Stimulated activated CD4-positive, alpha-beta T cell treated with anti-CD3 and anti-CD28 coated beads, Interleukin-4, amount 100 ng/mL, for 4 hours (primary cell): Measurements from ENCODE around the gene TMEM205.
"Not testable (repeated sequence)": the region's sequence is repeated elsewhere in the genome, so short reads cannot be mapped to it uniquely, and the experiment has no call there.

Source experiments
- DNase-seq, 2 experiments: peaks; one replicate each; pipeline ENCODE4 v3.0.0-alpha.2; 2020

The TMEM205 gene

DNA sequence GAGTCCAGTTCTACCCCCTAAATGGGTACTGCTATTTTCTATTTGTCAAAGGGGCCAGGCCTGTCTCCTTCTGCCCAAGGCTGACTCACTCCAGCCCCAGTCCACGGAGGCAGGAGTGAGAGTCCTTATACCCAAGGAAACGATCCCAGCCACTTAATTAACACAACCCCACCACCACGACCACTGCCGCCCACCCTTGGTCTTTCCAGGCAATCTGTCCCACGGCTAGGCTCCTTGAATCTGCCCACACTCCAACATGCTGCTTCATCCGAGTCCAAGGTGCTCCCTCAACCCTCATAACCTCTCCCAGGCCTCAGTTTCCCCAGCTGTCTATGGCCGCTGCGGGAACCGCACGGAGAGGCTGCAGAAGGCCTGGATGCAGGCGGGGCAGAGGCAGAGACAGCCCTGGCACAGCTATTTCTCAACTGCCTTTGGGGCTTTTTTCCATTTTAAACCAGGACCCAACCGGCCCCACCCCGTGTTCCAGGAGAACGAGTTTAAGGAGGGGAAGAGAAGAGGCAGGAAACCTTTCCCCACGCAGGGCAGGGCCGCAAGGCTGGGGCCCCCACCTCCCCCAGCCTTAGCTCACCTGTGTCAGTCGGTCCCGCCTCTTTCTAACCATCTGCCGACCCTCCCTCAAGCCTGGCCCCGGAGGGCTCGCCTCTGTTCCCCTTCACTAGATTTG, 7.4 kb downstream of the TMEM205 start:
- DNase-seq, result no peak

DNA sequence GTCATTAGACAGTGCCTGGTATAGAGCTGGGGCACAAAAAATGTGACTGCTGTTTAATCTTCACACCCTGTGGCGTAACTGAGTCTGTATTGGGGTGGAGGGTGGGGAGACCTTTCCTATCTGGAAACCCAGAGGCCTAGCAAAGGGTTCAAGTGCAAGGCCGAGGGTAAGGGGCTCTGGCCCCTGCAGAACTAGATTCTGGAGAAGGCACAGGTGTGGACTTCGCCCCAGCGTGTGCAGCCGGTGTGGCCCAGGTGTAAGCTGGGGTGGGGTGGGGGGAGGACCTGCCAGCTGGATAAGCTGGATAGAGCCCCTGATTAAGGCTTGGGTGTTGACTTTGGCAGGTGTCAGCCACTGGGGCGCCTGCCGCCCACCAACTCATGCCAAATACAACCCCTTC, 7.9 kb downstream of the TMEM205 start:
- no peak for DNase-seq

DNA sequence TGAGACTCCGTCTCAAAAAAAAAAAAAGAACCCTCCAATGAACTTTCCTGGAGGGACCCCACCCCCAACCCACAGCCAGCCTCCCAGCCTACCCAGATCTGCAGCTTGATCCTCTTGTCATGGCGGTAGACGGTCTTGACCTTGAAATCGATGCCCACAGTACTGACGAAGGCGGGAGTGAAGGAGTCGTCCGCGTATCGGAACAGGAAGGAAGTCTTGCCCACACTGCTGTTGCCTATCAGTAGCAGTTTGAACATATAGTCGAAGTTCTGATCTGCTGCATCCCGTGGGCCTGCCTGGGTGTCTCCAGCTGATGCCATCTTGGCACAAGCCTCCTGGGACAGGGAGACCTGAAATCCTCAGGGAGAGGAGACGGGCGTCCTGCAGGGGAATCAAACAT, 9.0 kb downstream of the TMEM205 start:
- no peak for DNase-seq

DNA sequence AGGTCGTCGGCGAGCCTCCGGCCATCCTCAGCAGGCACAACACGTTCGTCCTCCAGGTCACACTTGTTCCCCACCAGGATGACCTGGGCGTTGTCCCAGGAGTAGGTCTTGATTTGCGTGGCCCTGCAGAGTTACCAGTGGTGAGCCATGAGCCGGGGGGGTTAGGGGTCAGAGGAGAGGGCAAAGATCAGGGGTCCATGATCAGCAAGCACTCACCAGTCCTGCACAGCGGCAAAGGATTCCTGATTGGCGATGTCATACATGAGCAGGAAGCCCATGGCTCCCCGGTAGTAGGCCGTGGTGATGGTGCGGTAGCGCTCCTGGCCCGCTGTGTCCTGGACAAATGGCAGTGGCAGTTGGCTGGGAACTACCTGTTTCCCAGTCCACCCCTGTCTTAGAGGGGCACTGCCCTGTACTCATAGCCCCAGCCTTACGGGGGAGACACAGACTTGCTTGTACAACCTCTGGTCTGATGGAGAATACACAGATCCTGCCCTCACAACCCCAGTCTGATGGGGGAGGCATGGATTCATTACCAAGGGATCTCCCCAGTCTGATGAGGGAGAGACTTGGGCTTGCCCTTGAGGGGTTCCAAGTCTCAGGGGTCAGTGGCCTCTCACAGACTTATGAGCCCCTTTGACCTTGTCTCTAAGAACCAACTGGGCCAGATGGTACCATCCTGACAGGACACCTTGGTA, 10.5 kb downstream of the TMEM205 start:
- no peak for DNase-seq

DNA sequence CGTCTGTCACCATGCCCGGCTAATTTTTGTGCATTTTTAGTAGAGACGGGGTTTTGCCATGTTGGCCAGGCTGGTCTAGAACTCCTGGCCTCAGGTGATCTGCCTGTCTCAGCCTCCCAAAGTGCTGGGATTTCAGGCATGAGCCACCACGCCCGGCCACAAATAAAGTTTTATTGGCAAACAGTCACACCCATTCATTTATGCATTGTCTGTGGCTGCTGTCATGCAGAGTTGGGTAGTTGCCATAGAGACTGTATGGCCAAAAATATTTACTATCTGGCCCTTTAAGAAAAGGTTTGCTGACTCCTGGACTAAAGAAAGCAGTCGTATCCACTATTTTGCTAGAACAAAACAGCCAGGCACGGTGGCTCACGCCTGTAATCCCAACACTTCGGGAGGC, 12.2 kb downstream of the TMEM205 start:
- not testable (repeated sequence) for DNase-seq

DNA sequence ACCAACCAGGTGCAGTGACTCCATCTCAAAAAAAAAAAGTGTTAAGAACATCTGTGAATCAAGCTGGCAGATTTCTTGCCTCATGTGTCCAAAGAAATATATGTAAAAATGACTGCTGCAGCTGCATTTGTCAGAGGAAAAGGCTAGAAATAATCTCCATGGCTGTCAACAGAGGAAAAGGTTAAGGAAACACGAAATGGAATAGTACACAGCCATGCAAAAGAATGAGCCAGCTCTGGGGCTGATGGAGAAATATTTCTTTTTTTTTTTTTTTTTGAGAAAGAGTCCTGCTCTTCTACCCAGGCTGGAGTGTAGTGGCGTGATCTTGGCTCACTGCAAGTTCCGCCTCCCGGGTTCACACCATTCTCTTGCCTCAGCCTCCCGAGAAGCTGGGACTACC, 13.2 kb downstream of the TMEM205 start:
- DNase-seq, result no peak

DNA sequence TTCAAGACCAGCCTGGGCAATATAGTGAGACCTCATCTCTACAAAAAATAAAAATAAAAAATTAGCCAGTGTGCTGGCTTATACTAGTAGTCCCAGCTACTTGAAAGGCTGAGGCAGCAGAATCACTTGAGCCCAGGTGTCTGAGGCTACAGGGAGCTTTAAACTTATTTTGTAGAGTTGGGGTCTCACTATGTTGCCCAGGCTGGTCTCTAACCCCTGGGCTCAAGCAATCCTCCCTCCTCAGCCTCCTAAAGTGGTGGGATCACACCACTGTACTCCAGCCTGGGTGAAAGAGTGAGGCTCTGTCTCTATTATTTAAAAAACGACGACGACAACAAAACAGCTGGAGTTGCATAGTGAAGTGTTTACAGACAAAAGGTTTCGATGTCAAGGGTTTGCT, 14.6 kb downstream of the TMEM205 start:
- no peak for DNase-seq

DNA sequence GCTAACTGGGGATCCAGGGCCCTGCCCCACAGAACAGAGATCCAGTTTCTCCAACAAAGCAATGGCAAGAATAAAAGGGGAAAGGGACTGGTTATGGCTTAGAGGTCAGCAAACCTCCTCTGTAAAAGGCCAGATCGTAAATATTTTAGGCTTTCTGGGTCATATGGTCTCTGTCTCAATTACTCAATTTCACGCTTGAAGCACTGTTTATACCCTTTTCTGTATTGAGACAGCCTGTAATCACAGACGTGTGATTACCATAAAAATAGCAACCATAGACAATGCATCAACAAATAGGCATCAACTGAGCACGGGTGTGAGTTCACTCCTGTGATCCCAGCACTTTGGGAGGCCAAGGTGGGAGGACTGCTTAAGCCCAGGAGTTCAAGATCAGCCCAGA, 15.9 kb downstream of the TMEM205 start:
- DNase-seq, result no peak

DNA sequence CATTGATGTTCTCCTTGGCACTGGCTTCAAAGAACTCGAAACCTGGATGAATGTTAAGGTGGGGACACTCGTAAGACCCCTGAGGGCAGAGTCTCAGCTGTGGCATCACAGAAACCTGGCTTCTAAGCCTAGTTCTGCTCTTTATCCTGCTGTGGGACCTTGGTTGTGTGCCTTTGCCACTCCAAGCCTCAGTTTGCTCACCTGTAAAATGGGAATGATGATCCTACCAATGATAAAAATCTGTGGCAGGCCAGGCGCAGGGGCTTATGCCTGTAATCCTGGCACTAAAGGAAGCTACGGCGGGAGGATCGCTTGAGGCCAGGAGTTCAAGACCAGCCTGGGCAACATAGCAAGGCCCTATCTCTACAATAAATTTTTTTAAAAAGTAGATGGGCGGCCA, 20.5 kb downstream of the TMEM205 start:
- no peak for DNase-seq

DNA sequence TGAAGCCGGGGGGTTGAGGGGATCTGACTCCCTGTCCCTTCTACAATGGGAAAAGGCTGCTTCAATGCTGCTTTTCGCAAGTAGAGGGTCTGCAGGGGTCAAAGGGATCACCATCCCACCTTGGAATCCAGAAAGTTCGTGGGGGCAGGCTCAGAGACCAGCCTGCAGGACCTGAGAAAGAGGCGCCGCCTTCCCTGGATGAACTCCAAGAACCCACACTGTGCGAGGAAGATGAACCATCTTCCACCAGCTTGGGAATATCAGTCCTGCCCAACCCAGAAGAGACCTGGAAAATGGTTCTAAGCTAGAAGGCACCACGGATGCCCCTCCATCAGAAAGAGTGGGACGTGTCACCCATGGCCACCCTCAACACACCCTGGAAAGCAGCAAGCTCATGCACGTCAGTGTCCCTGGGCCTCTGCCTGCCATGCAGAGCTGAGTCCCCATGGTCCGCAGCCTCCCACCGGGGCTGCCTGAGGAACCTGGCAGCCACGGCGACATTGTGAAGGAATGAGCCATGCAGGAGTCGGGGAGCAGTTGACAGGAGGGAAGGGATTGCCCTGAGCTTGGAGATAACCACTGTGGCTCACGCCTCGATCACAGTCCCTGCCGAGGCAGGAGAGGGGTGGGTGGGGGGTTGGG, 21.2 kb downstream of the TMEM205 start:
- DNase-seq, result no peak

DNA sequence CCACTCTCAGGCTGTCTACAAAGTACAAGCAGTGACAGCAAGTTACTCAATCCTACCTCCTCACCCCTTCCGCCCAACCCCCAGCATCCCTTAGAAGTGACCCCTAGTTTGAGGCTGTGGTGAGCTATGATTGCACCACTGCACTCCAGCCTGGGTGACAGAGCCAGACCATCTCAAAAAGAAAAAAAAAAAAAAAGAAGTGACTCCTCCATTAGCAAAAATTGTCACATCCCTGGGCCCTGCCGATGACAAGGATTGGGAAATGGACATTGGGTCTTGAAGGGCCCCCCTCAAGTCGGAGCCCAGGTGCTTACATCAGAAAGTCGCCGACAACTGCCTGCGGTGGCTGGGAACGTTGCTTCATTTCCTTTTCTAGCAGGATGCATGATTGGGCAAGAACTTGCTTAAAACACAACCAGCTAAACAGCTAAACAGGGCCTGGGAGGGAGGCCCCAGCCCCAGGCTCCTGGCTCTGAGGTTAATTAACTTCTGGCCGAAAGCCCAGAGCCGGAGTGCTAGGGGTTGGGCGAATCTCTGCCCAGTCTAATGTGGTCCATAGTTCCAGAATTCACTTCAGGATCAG, 21.9 kb downstream of the TMEM205 start:
- peak in 1 of 2 experiments; percentile 10 for DNase-seq

DNA sequence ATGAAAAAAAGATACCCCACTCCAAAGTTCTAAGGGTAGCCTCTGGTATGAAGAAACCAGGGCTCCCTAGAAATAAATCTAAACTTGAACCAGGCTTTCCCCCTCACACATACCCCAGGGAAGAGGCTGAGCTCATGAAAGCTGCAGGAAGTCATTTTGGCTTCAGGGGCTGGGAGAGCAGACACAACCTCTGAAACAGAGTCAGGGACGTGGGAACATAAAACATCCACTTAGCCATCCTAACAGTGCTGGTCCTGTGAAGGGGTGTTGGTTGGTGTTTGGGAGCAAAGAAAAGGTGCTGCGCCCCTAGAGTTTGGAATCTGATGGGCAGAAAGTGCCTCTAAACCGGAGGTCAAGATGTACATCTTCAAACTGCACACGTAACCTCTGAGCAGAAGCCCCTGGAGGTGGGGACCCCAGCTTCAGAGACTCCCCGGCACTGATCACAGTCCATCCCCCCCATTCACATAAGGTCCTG, 22.4 kb downstream of the TMEM205 start:
- DNase-seq, result no peak

DNA sequence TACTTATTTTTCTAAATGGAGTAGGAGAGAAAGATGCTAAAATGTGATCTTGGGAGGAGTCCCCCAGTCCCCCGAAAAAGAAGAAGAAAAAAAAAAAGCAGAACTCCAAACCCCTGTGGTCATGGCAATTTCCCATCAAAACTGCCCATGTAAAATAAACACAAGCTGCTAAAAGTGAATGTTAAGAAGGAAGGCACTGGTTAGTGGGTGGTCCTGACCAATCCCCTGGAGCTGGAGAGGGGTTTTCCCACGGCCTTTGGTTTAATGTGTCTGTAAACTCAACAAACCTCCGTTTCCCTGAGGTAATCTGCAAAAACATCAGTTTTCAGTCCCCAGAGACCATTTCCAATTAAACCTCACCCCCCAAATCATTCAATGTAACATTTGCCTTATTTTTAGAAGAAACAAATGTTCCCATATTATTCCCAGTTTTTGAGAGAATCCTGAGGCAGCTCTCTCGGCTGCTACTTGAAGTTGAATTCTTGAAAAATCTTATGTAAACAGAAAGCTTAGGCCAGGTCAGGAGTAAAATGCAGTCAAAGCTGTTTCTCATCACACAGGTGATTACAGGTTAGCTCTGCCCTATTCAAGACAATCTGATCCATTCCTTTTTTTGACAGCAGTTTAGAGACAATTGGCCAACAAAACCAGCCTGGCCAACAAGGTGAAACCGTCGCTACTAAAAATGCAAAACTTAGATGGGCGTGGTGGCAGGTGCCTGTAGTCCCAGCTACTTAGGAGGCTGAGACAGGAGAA, 23.6 kb downstream of the TMEM205 start:
- DNase-seq, result no peak

DNA sequence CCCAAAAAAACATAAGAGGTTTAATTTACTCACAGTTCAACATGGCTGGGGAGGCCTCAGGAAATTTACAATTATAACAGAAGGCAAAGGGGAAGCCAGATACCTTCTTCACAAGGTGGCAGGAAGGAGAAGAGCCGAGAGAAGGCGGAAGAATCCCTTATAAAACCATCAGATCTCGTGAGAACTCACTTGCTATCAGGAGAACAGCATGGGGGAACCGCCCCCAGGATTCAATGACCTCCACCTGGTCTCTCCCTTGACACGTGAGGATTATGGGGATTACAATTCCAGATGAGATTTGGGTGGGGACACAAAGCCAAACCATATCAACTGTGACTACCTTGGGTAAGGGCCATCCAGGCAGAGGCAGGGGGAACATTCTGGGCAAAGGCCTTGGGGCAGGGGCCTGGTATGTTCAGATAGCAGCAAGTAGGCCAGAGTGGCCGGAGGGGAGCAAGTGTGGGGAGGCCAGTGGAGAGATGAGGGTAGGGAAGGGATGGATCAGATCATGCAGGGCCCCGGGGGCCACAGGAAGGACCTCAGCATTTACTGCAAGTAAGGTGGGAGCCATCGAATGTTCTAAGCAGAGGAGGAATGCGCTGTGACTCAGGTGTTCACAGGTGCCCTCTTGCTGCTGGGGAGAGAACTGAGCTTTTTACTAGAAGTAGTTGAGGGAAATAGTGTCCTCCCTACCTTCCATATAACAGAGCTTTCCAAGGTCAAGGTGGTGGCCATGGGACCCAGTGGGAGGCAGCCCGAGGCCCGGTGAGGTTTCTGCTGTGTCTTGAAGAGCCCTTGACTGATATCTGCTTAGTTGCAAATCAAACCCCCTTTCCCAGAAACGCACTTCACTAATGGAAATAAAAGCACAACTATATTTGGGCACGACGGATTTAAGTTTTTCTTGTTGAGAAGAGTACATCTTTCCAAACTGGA, 24.6 kb downstream of the TMEM205 start:
- DNase-seq, result no peak

DNA sequence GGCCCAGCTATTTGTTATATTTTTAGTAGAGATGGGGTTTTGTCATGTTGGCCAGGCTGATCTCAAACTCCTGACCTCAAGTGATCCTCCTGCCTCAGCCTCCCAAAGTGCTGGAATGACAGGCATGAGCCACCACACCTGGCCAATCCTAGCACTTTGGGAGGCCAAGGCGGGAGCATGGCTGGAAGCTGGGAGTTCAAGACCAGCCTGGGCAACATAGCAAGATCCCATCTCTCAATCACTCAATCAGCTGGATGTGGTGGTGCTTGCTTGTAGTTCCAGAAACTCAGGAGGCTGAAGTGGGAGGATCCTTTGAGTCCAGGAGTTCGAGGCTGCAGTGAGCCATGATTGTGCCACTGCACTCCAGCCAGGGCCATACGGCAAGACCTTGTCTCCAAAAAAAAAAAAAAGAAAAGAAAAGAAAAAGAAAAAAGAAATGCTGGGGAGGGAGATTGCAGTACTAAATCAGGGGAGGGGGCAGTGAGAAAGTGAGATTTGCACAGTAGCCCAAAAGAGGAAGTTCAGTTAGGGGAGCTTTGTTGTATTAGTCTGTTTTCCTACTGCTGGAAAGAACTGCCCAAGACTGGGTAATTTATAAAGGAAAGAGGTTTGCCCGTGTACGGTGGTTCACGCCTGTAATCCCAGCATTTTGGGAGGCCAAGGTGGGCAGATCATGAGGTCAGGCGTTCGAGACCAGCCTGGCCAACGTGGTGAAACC, 25.6 kb downstream of the TMEM205 start:
- DNase-seq, result not testable (repeated sequence)

DNA sequence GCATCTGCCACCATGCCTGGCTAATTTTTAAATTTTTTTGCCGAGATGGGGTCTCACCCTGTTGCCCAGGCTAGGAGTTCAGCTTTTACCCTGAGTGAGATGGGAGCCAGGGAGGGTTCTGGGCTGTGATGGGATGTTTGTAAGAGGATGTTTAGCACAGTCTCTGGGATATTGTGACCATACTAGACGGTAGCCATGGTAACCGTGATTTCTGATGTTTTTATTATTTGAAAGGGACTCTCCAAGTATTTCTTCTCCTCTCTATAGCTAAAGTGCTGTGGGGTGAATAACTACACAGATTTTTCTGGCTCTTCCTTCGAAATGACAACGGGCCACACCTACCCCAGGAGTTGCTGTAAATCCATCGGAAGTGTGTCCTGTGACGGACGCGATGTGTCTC, 39.7 kb downstream of the TMEM205 start:
- no peak for DNase-seq

DNA sequence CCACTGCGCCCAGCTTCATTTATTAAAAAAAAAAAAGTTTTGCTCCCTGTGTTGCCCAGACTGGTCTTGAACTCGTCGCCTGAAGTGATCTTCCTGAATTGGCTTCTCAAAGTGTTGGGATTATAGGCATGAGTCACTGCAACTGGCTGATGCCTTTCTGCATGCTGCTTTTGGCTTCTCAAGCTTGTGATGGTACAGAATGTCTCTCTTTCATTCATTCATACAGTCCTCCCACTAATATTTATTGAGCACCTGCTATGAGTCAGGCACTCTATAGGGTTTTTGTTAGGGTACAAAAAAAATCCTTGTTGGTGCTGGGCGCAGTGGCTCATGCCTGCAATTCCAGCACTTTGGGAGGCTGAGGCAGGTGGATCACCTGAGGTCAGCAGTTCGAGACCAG, 41.1 kb downstream of the TMEM205 start:
- DNase-seq, result no peak

DNA sequence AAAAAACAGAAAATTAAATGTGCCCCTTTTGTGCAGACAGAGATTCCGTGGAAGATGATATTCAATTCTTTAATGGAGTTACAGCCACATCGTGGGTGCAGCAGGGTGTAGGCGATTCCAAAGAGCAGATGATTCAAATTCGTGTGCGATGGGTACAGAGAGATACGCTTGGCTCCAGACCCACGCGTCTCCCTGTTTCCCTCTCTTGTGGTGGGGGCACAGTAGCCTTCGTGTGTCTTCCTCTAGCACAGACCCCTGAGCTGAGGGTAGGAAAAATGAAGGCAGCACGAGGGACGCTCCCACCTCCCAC, 45.3 kb downstream of the TMEM205 start:
- no peak for DNase-seq

DNA sequence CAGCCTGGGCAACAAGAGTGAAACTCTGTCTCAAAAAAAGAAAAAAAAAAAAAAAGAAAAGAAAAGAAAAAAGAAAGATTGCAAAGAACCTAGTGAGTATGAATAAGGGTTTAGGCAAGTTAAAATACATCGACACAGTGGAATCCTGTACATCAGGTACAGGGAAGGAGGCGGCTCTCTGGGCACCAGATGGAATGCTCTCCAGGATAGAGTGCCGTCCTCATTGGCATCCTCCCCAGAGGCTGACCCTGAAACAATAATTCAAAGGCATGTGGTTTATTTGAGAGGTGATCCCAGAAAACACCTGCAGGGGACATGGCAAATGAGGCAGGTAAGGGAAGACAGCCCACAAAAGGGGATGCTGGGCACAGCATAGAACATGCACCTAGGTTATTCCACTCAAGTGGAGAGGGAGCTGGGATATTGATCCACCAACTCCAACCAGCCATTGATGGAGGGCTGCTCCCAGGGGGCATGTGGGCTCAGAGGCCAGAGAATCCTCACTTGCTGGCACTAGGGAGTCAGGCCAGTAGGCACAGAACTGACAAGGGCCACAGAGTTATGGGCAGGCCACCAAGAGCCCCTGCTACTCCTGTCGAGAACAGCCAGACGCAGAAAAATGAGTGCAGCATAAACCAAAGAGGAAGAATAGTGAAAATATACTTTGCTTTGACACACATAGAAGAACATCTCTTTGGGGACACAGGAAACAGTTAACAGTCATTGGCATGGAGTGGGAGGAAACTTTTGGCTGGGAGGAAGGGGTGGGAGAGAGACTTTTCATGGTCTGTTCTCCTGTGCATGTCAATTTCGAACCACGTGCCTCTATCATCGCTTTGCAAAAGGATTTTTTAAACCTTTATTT, 45.9 kb downstream of the TMEM205 start:
- DNase-seq, result no peak

DNA sequence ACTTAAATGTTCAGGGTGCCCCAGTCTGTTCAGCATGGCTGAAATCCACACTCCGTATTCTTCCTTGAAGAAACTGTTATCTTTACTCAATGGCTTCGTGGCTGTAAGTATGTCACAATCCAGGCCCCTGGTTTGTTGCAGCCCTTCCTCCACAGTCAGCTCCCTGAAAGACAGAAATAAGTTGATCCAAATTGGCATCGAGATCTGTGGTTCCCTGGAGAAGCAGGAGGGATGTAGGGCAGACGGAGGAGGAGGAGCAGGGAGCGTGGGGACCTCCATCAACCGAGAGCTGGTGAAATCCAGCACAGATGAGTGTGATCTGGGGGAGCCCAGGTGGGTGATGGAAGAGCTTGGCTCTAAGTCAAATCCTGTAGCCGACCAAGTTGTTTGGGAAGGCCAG, 49.8 kb downstream of the TMEM205 start:
- no peak for DNase-seq
